ENCODE results near the gene CMTR1.
"Not testable (repeated sequence)": the region's sequence is repeated elsewhere in the genome, so short reads cannot be mapped to it uniquely, and the experiment has no call there.

The CMTR1 gene

GRCh38 chr6:37432916-37433656, at the start of gene CMTR1:
Gene CMTR1, plus strand, starts transcription at chr6:37433221. Its CDS starts 2,409 bp downstream, at chr6:37435630.
- peak; percentile 96 for DNase-seq (ENCODE audit: low spot score)

GRCh38 chr6:37388578-37388977, 44.4 kb upstream of the CMTR1 start:
- DNase-seq (ENCODE audit: low spot score) = no peak

- no peak for DNase-seq (ENCODE audit: low spot score)
These were observed 43.2 kb upstream of the CMTR1 start for GRCh38 chr6:37389857-37390256.

GRCh38 chr6:37391120-37391519, 41.9 kb upstream of the CMTR1 start:
- DNase-seq (ENCODE audit: low spot score) = no peak

GRCh38 chr6:37392821-37393220, 40.2 kb upstream of the CMTR1 start:
- no peak for DNase-seq (ENCODE audit: low spot score)

- DNase-seq (ENCODE audit: low spot score) = no peak
These were observed 39.6 kb upstream of the CMTR1 start for GRCh38 chr6:37393381-37393929.

- DNase-seq (ENCODE audit: low spot score) = no peak
These were observed 36.3 kb upstream of the CMTR1 start for GRCh38 chr6:37396571-37397180.

GRCh38 chr6:37399131-37399530, 33.9 kb upstream of the CMTR1 start:
- no peak for DNase-seq (ENCODE audit: low spot score)

- no peak for DNase-seq (ENCODE audit: low spot score)
These were observed 33.1 kb upstream of the CMTR1 start for GRCh38 chr6:37399795-37400490.

- not testable (repeated sequence) for DNase-seq (ENCODE audit: low spot score)
These were observed 31.4 kb upstream of the CMTR1 start for GRCh38 chr6:37401658-37402057.

GRCh38 chr6:37406726-37407341, 26.2 kb upstream of the CMTR1 start:
- DNase-seq (ENCODE audit: low spot score) = no peak

GRCh38 chr6:37407948-37408347, 25.1 kb upstream of the CMTR1 start:
- no peak for DNase-seq (ENCODE audit: low spot score)

- no peak for DNase-seq (ENCODE audit: low spot score)
These were observed 23.5 kb upstream of the CMTR1 start for GRCh38 chr6:37409501-37409900.

GRCh38 chr6:37417393-37417792, 15.6 kb upstream of the CMTR1 start:
- no peak for DNase-seq (ENCODE audit: low spot score)

GRCh38 chr6:37418722-37419121, 14.3 kb upstream of the CMTR1 start:
- no peak for DNase-seq (ENCODE audit: low spot score)

GRCh38 chr6:37426058-37426944, 6.7 kb upstream of the CMTR1 start:
- DNase-seq (ENCODE audit: low spot score) = no peak

- DNase-seq (ENCODE audit: low spot score) = no peak
These were observed 6.0 kb upstream of the CMTR1 start for GRCh38 chr6:37426945-37427510.

GRCh38 chr6:37429352-37429750, 3.7 kb upstream of the CMTR1 start:
- DNase-seq (ENCODE audit: low spot score) = no peak

GRCh38 chr6:37432590-37432915, 468 bp upstream of the CMTR1 start:
- peak; percentile 67 for DNase-seq (ENCODE audit: low spot score)

- DNase-seq (ENCODE audit: low spot score) = no peak
These were observed 743 bp downstream of the CMTR1 start for GRCh38 chr6:37433657-37434271.

GRCh38 chr6:37435373-37435772, 2.4 kb downstream of the CMTR1 start:
- DNase-seq (ENCODE audit: low spot score) = no peak
